Activated CD8-positive, alpha-beta T cell treated with anti-CD3 and anti-CD28 coated beads for 36 hours (primary cell): Measurements from ENCODE around the gene MCMBP. TPM values are rescaled to one million over a fixed set of nuclear protein-coding genes. Genes with fewer than 3 reads are reported as not detected.

ENCODE experiments used
- ATAC-seq: fragments of 200-7000 bp; cut with Tn5 transposase; one replicate; pipeline ENCODE4 v1.10.0; 2021; ENCODE audit warnings: mild to moderate bottlenecking, moderate library complexity
- CTCF ChIA-PET: fragments of 350-600 bp; sonication (Branson Sonifier 250); formaldehyde crosslinking; loops from one replicate; lab custom pipeline; 2021; ENCODE audit warnings: antibody characterized with exemption; lab: Charles Lee
- POLR2A ChIA-PET: fragments of 350-600 bp; sonication (Branson Sonifier 250); formaldehyde crosslinking; loops from one replicate; lab custom pipeline; 2021; ENCODE audit warnings: antibody characterized with exemption; lab: Charles Lee
- DNase-seq: peaks from one replicate; pipeline ENCODE4 v3.0.0-alpha.2; 2020
- H3K27ac Mint-ChIP-seq: one replicate; pipeline ENCODE4 v1.8.0; 2021; ENCODE audit warnings: mild to moderate bottlenecking, mixed read lengths
- H3K27me3 Mint-ChIP-seq: one replicate; pipeline ENCODE4 v1.8.0; 2021; ENCODE audit warnings: mixed read lengths
- H3K36me3 Mint-ChIP-seq: one replicate; pipeline ENCODE4 v1.8.0; 2021; ENCODE audit warnings: low read depth, mixed read lengths
- H3K4me1 Mint-ChIP-seq: one replicate; pipeline ENCODE4 v1.8.0; 2021; ENCODE audit warnings: low read depth, mixed read lengths
- H3K4me3 Mint-ChIP-seq: one replicate; pipeline ENCODE4 v1.8.0; 2021; ENCODE audit warnings: mild to moderate bottlenecking, moderate library complexity, mixed read lengths
- H3K9me3 Mint-ChIP-seq: one replicate; pipeline ENCODE4 v1.8.0; 2021; ENCODE audit warnings: mixed read lengths
- CTCF ChIP-seq: fragments of 200-600 bp; IDR thresholded peaks from one replicate; pipeline ENCODE4 v1.8.0; 2022; ENCODE audit warnings: antibody characterized with exemption, mild to moderate bottlenecking
- intact Hi-C: fragments of 100-400 bp; cut with micrococcal nuclease; formaldehyde crosslinking; loops from one replicate; pipeline ENCODE4 v1.10.0; 2022
- total RNA-seq, 2 experiments: library from RNA; stranded (reverse); gene quantifications; one replicate each; pipeline ENCODE4 v1.2.3, GENCODE V29; 2021

The MCMBP gene
- total RNA-seq, 2 experiments from 2014 or later = 86.2 to 90.5 TPM

- H3K9me3 Mint-ChIP-seq = no peaks in the 10 kb centered on the region
- TF ChIP-seq CTCF = no peak
- no peaks in the 10 kb centered on the region for H3K27me3 Mint-ChIP-seq
- peaks cover 26% of the 10 kb centered on the region for H3K4me1 Mint-ChIP-seq
- no peaks in the 10 kb centered on the region for H3K36me3 Mint-ChIP-seq
- ChIA-PET CTCF (no interaction called here), POLR2A (interaction anchor here (0.6 kb wide), 1 partner anchor 105 kb away, joined by 3 read pairs; no protein-coding TSS in a partner anchor)
- no peak overlapping the region for H3K27ac Mint-ChIP-seq
- ATAC-seq (no peak), DNase-seq (no peak)
- H3K4me3 Mint-ChIP-seq = no peak overlapping the region
- intact Hi-C loops = no loop called here
Measured at GRCh38 chr10:119780879-119781480, 91.7 kb downstream of the MCMBP start.

Other genes starting within 250 kb of the MCMBP start
- gene BAG3, start 221.5 kb downstream of the MCMBP start, total RNA-seq = 10 to 100 TPM; 13.4 to 14.3 TPM
- 10 to 100 TPM; 10.7 TPM for gene INPP5F, start 146.8 kb downstream of the MCMBP start, total RNA-seq
- 10 to 100 TPM; 60.3 to 61.4 TPM for gene SEC23IP, start 19.9 kb upstream of the MCMBP start, total RNA-seq